ENCODE results near the gene NMT1. TPM values are rescaled to one million over a fixed set of nuclear protein-coding genes. Genes with fewer than 3 reads are reported as not detected.

The NMT1 gene
- polyA plus RNA-seq, 2 donors: 30.1 to 32.9 TPM

DNA sequence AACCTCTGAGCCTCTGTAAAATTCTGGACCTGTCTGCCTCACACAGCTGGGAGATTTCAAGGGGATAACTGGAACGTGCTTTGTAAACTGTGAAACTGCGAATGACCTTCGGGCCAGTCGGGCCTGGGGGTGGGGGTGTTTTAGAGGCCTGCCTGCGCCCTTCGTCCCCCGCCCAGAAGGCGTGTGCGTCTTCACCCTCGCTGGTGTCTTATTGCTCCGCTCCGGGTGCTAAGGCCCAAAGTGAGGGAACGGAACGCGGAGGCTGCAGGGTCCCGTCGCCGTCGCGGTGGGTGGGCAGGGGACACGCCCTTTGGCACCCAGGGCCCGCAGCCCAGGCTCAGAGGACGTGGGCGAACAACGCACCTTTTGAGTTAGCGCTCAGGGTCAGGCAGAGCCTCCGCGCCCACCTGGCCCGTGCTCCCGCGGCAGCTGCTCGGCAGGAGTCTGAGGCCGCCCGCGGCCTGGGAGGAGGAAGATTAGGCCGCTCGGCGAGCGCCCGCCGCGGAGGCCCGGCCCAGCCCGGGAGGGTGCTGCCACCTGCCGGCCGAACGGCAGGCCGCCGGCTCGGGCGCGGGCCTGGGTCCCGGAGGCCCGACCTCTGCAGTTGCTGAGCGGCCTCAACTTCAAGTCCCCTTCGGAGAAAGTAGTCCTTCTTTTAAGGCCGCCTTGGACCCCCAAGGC, 39.4 kb upstream of the NMT1 start:
- WGBS, 2 donors: 3% methylated on average over 55 to 57 of the region's 57 CpGs
- peaks cover 2 to 13% of the 10 kb centered on the region in 2 donors for H3K4me1 ChIP-seq (ENCODE audit: control insufficient read depth in 2 of 2, insufficient read depth in 2 of 2, low read length in 1 of 2)

DNA sequence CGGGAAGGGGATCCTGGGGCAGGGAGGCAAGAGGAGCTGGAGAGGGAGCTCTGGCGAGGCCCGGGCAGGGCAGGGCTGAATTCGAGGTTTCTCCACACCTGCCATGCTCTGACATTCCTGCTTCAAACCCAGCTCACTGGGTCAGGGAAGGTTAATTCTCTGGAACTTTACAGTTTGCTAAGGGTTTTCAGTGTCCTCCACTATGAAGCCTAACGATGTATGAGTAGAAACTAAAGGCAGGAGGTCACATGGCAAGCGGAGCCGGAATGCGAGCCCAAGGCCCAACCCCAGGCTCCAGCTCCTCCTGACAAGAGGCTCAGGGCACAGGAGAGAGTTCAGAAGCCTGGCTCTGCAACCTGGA, 38.8 kb upstream of the NMT1 start:
- 49 to 57% methylated on average over 8 of the region's 8 CpGs for WGBS, 2 donors
- Histone ChIP-seq H3K4me1 (ENCODE audit: control insufficient read depth in 2 of 2, insufficient read depth in 2 of 2, low read length in 1 of 2) (peaks cover 2 to 13% of the 10 kb centered on the region in 2 donors), H3K4me3 (ENCODE audit: low read depth in 1 of 2, low read length in 2 of 2) (no peak overlapping the region), H3K27ac (ENCODE audit: low read depth in 2 of 2, low read length in 1 of 2) (peak overlapping the region in 1 of 2 donors; percentile 45), H3K36me3 (ENCODE audit: control insufficient read depth in 2 of 2, insufficient read depth in 2 of 2, low read length in 1 of 2) (peaks cover 0 to 13% of the 10 kb centered on the region in 2 donors), H3K27me3 (ENCODE audit: control insufficient read depth in 1 of 2, insufficient read depth in 2 of 2, low read length in 2 of 2) (no peaks in the 10 kb centered on the region), H3K9me3 (ENCODE audit: control insufficient read depth in 2 of 2, insufficient read depth in 1 of 2, low read depth in 1 of 2, low read length in 1 of 2) (no peaks in the 10 kb centered on the region)

More for the DNA sequence above, 39.4 kb upstream of the NMT1 start:
- no peaks in the 10 kb centered on the region for H3K27me3 ChIP-seq (ENCODE audit: control insufficient read depth in 1 of 2, insufficient read depth in 2 of 2, low read length in 2 of 2)
- peak overlapping the region; percentile 36 to 39 for H3K4me3 ChIP-seq (ENCODE audit: low read depth in 1 of 2, low read length in 2 of 2)
- peak overlapping the region; percentile 68 to 79 for H3K27ac ChIP-seq (ENCODE audit: low read depth in 2 of 2, low read length in 1 of 2)
- peaks cover 0 to 12% of the 10 kb centered on the region in 2 donors for H3K36me3 ChIP-seq (ENCODE audit: control insufficient read depth in 2 of 2, insufficient read depth in 2 of 2, low read length in 1 of 2)
- H3K9me3 ChIP-seq (ENCODE audit: control insufficient read depth in 2 of 2, insufficient read depth in 1 of 2, low read depth in 1 of 2, low read length in 1 of 2): no peaks in the 10 kb centered on the region

GRCh38 chr17:45022655-45023339, 38.3 kb upstream of the NMT1 start:
- Histone ChIP-seq H3K27ac (ENCODE audit: low read depth in 2 of 2, low read length in 1 of 2) (peak overlapping the region in 1 of 2 donors; percentile 67), H3K36me3 (ENCODE audit: control insufficient read depth in 2 of 2, insufficient read depth in 2 of 2, low read length in 1 of 2) (peaks cover 0 to 13% of the 10 kb centered on the region in 2 donors), H3K9me3 (ENCODE audit: control insufficient read depth in 2 of 2, insufficient read depth in 1 of 2, low read depth in 1 of 2, low read length in 1 of 2) (no peaks in the 10 kb centered on the region), H3K27me3 (ENCODE audit: control insufficient read depth in 1 of 2, insufficient read depth in 2 of 2, low read length in 2 of 2) (no peaks in the 10 kb centered on the region), H3K4me3 (ENCODE audit: low read depth in 1 of 2, low read length in 2 of 2) (no peak overlapping the region), H3K4me1 (ENCODE audit: control insufficient read depth in 2 of 2, insufficient read depth in 2 of 2, low read length in 1 of 2) (peaks cover 2 to 13% of the 10 kb centered on the region in 2 donors)
- WGBS, 2 donors: 55 to 70% methylated on average over 13 of the region's 13 CpGs

DNA sequence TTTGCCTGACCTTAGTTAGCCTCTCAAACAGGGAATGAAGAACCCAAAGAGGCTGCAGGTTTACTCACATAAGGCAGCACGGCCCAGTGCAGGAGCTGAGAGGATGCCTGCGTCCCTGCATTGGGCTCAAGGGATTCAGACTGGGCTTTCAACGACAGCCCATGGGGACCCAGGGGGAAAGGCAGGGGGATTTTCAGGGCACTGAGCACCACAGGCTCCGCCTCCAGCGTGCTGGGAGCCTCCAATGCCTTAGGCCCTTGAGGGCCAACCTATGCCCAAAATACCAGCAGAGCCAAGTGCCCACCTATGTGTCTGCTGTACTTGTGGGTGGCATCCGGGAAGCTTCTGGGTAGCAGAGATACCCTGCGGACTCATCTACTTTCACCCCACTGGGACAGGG, 32.0 kb upstream of the NMT1 start:
- no peak overlapping the region for H3K4me3 ChIP-seq (ENCODE audit: low read depth in 1 of 2, low read length in 2 of 2)
- H3K27ac ChIP-seq (ENCODE audit: low read depth in 2 of 2, low read length in 1 of 2): no peak overlapping the region
- H3K27me3 ChIP-seq (ENCODE audit: control insufficient read depth in 1 of 2, insufficient read depth in 2 of 2, low read length in 2 of 2): no peaks in the 10 kb centered on the region
- H3K4me1 ChIP-seq (ENCODE audit: control insufficient read depth in 2 of 2, insufficient read depth in 2 of 2, low read length in 1 of 2): no peaks in the 10 kb centered on the region
- peaks cover 8 to 33% of the 10 kb centered on the region in 2 donors for H3K36me3 ChIP-seq (ENCODE audit: control insufficient read depth in 2 of 2, insufficient read depth in 2 of 2, low read length in 1 of 2)
- H3K9me3 ChIP-seq (ENCODE audit: control insufficient read depth in 2 of 2, insufficient read depth in 1 of 2, low read depth in 1 of 2, low read length in 1 of 2): no peaks in the 10 kb centered on the region
- WGBS, 2 donors: 91 to 92% methylated on average over 7 of the region's 7 CpGs

DNA sequence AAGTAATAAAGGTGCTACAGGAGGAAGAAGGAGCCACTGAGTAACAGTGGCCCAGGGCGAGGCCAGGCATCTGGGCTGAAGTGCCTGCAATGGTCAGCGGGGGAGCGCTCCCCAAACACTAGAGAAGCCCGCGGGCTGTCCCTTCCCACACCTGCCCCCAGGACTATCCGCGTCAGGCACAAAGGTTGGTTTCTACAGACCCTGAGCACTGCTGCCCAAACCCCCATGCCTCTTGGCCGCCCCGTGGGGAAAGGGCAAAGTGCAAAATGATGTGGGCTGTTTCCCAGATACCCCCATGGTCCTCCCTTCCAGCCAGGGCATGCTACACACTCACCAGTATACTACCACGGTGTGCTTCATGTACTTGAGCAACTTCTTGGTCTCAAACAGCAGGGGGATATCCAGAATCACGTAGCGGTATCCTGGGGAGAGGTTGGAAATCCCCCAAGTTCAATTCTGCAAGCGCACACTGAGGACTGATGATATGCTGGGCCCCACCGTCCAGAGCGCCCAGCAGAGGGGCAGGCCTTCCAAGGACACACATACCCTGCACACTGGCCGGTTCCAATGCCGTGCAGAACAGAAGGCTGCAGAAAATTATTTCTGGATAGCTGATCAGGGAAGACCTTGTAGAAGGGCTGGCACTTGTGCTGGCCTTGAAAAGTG, 31.2 kb upstream of the NMT1 start:
- Histone ChIP-seq H3K27me3 (ENCODE audit: control insufficient read depth in 1 of 2, insufficient read depth in 2 of 2, low read length in 2 of 2) (no peaks in the 10 kb centered on the region), H3K4me1 (ENCODE audit: control insufficient read depth in 2 of 2, insufficient read depth in 2 of 2, low read length in 1 of 2) (no peaks in the 10 kb centered on the region), H3K36me3 (ENCODE audit: control insufficient read depth in 2 of 2, insufficient read depth in 2 of 2, low read length in 1 of 2) (peaks cover 8 to 31% of the 10 kb centered on the region in 2 donors), H3K4me3 (ENCODE audit: low read depth in 1 of 2, low read length in 2 of 2) (no peak overlapping the region), H3K9me3 (ENCODE audit: control insufficient read depth in 2 of 2, insufficient read depth in 1 of 2, low read depth in 1 of 2, low read length in 1 of 2) (no peaks in the 10 kb centered on the region), H3K27ac (ENCODE audit: low read depth in 2 of 2, low read length in 1 of 2) (no peak overlapping the region)
- WGBS, 2 donors: 86 to 89% methylated on average over 17 of the region's 17 CpGs

- Histone ChIP-seq H3K4me3 (ENCODE audit: low read depth in 1 of 2, low read length in 2 of 2) (no peak overlapping the region), H3K27me3 (ENCODE audit: control insufficient read depth in 1 of 2, insufficient read depth in 2 of 2, low read length in 2 of 2) (no peaks in the 10 kb centered on the region), H3K36me3 (ENCODE audit: control insufficient read depth in 2 of 2, insufficient read depth in 2 of 2, low read length in 1 of 2) (peaks cover 8 to 31% of the 10 kb centered on the region in 2 donors), H3K4me1 (ENCODE audit: control insufficient read depth in 2 of 2, insufficient read depth in 2 of 2, low read length in 1 of 2) (no peaks in the 10 kb centered on the region), H3K9me3 (ENCODE audit: control insufficient read depth in 2 of 2, insufficient read depth in 1 of 2, low read depth in 1 of 2, low read length in 1 of 2) (no peaks in the 10 kb centered on the region), H3K27ac (ENCODE audit: low read depth in 2 of 2, low read length in 1 of 2) (no peak overlapping the region)
- 85 to 88% methylated on average over 6 of the region's 6 CpGs for WGBS, 2 donors
These were observed 30.4 kb upstream of the NMT1 start for GRCh38 chr17:45030733-45031132.

- Histone ChIP-seq H3K27ac (ENCODE audit: low read depth in 2 of 2, low read length in 1 of 2) (no peak overlapping the region), H3K9me3 (ENCODE audit: control insufficient read depth in 2 of 2, insufficient read depth in 1 of 2, low read depth in 1 of 2, low read length in 1 of 2) (no peaks in the 10 kb centered on the region), H3K4me3 (ENCODE audit: low read depth in 1 of 2, low read length in 2 of 2) (no peak overlapping the region), H3K27me3 (ENCODE audit: control insufficient read depth in 1 of 2, insufficient read depth in 2 of 2, low read length in 2 of 2) (no peaks in the 10 kb centered on the region), H3K36me3 (ENCODE audit: control insufficient read depth in 2 of 2, insufficient read depth in 2 of 2, low read length in 1 of 2) (peaks cover 8 to 31% of the 10 kb centered on the region in 2 donors), H3K4me1 (ENCODE audit: control insufficient read depth in 2 of 2, insufficient read depth in 2 of 2, low read length in 1 of 2) (no peaks in the 10 kb centered on the region)
- 75 to 76% methylated on average over 14 of the region's 14 CpGs for WGBS, 2 donors
These were observed 29.6 kb upstream of the NMT1 start for GRCh38 chr17:45031231-45032173.

GRCh38 chr17:45032174-45032541, 29.0 kb upstream of the NMT1 start:
- Histone ChIP-seq H3K9me3 (ENCODE audit: control insufficient read depth in 2 of 2, insufficient read depth in 1 of 2, low read depth in 1 of 2, low read length in 1 of 2) (no peaks in the 10 kb centered on the region), H3K27me3 (ENCODE audit: control insufficient read depth in 1 of 2, insufficient read depth in 2 of 2, low read length in 2 of 2) (no peaks in the 10 kb centered on the region), H3K4me3 (ENCODE audit: low read depth in 1 of 2, low read length in 2 of 2) (no peak overlapping the region), H3K27ac (ENCODE audit: low read depth in 2 of 2, low read length in 1 of 2) (no peak overlapping the region), H3K36me3 (ENCODE audit: control insufficient read depth in 2 of 2, insufficient read depth in 2 of 2, low read length in 1 of 2) (peaks cover 8 to 27% of the 10 kb centered on the region in 2 donors), H3K4me1 (ENCODE audit: control insufficient read depth in 2 of 2, insufficient read depth in 2 of 2, low read length in 1 of 2) (no peaks in the 10 kb centered on the region)
- WGBS, 2 donors: 89 to 91% methylated on average over 9 of the region's 9 CpGs

DNA sequence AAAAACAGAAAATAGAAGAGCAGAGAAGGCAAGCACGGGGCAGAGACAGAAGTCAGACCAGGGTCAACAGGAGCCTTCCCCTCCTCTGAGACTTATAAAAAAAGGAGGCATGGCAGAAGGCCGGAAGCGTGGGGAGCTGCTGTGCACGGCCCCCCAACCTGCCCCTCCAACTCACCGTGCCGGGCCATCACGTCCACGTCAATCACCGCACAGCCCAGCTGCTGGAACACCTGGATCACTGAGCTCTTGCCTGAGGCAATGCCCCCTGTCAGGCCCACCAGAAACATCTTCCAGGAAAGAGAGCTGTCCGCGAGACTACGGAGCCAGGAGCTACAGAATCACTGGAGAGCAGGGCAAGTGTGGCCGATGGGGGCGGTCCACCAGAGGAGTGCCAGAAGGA, 26.5 kb upstream of the NMT1 start:
- WGBS, 2 donors: 94 to 95% methylated on average over 14 of the region's 14 CpGs
- Histone ChIP-seq H3K9me3 (ENCODE audit: control insufficient read depth in 2 of 2, insufficient read depth in 1 of 2, low read depth in 1 of 2, low read length in 1 of 2) (no peaks in the 10 kb centered on the region), H3K27me3 (ENCODE audit: control insufficient read depth in 1 of 2, insufficient read depth in 2 of 2, low read length in 2 of 2) (no peaks in the 10 kb centered on the region), H3K4me1 (ENCODE audit: control insufficient read depth in 2 of 2, insufficient read depth in 2 of 2, low read length in 1 of 2) (peaks cover 4% of the 10 kb centered on the region in 2 donors), H3K36me3 (ENCODE audit: control insufficient read depth in 2 of 2, insufficient read depth in 2 of 2, low read length in 1 of 2) (peaks cover 8 to 22% of the 10 kb centered on the region in 2 donors), H3K27ac (ENCODE audit: low read depth in 2 of 2, low read length in 1 of 2) (no peak overlapping the region), H3K4me3 (ENCODE audit: low read depth in 1 of 2, low read length in 2 of 2) (no peak overlapping the region)

Data from esophagus (tissue), 2 donors.